HG02981 (cell line): ENCODE measurements around the gene SEMA7A.

ENCODE experiments used
- ATAC-seq: cut with Tn5 transposase; IDR thresholded peaks from one replicate; pipeline ENCODE4 v1.9.1; 2021; ENCODE audit warnings: mild to moderate bottlenecking, moderate library complexity; ENCODE audit not compliant: unreplicated experiment

The SEMA7A gene

GRCh38 chr15:74417670-74418069 lies 16.1 kb downstream of the SEMA7A start:
- no peak for ATAC-seq

GRCh38 chr15:74417225-74417624 lies 16.5 kb downstream of the SEMA7A start:
- no peak for ATAC-seq

DNA sequence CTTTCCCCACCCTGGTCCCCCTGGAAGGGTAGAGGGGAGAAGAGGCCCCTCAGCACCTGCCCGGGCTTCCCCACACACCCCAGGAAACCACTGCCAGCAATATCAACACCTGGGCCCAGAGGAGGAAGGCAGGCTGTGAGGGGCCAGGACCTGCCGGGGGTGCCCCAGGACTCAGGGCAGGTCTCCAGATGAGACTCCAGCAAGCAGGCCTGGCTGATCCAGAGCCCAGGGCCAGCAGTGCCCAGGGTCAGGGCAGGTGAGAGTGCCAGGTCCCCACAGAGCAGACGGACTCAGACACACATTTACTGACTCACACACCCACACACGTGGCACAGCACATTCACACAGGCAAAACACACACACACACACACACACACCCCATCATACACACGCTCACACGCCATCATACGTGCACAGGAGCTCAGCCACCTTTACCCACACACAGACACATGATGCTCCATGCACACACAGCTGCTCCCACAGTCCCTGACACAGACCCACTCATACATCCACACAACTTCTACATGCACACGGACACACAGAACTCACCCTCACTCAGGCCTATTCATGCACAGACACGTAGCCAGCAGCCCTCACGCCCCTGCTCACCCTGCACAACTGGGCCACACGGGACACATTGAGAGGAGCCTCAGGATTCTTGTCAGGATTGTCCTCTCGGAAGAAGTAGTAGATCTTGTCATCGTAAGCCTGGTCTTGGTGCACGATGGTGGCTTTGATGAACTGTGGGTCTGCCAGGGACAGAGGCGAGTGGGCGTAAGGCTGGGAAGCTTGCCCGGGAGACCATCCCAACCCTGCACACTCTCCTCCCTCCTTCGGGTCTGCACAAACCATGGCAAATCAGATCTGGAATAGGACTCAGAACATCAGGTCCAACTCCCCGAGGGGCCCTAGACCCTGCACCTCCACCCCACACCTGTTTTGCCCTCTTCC lies 17.5 kb downstream of the SEMA7A start:
- ATAC-seq = no peak

- no peak for ATAC-seq
Observed at GRCh38 chr15:74414603-74415338, 19.0 kb downstream of the SEMA7A start.

DNA sequence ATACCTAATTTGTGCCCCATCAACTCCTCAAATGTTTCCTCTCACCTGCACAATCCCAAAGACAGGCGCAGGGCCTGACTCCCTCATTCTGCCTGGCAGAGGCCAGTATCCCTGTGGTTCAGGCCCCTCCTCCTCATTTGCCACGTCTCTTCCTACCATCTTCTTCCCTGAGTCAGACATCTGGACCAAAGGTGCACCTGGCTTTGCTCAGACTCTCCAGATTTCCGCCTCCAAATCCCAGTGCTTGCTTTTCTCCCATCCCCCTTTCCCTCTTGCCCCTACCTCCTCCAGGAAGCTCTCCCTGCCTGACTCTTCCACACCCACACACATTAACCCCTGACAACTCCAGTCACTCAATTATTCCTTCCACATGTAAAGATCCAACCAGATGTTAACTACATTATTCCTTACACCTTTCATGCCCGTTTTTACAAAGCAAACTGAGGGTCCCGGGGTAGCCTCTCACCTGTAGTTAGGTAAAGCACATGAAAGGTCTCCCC lies 19.6 kb downstream of the SEMA7A start:
- ATAC-seq = no peak

DNA sequence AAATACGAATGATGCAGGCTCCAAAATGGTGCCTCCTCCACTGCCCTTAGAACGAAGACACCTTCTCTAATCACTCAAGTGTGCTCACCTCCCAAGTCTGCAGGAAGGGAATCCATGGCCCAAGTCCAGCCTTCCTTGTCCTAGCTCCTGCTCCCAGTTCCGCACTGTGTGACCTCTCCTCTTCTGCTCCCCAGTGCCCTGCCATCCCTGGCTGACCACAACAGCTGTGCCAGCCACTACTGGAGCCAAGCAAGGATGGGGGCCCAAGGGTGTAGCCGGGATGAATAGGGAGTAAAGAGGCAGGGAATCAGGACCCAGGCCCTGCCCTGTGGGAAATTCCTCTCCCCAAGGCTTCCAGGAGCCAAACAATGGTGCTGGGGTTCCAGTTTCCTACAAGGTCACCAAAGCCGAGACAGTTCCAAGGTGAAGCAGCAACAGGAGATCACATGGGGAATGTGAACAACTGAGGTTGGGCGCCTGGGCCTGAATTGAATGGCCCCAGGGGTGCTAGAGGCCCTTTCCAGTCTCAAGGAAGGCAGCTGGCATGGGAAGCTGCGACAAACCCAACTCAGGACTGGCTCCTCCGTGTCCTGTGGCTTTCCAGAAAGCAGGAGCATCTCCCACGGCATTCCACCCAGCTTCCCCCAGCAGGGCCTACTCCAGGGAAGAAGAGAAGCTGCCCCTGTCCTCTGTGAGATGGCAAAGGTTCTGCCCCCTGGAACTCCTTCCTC lies 20.2 kb downstream of the SEMA7A start:
- ATAC-seq = no peak

GRCh38 chr15:74412159-74412558 lies 21.6 kb downstream of the SEMA7A start:
- ATAC-seq = no peak

- no peak for ATAC-seq
Observed at GRCh38 chr15:74411686-74412085, 22.1 kb downstream of the SEMA7A start.

- no peak for ATAC-seq
Observed at GRCh38 chr15:74410502-74410901, 23.3 kb downstream of the SEMA7A start.

GRCh38 chr15:74409225-74409624 lies 24.5 kb downstream of the SEMA7A start:
- no peak for ATAC-seq

GRCh38 chr15:74408815-74409214 lies 24.9 kb downstream of the SEMA7A start:
- ATAC-seq = no peak

- no peak for ATAC-seq
Observed at GRCh38 chr15:74408385-74408784, 25.4 kb downstream of the SEMA7A start.

- no peak for ATAC-seq
Observed at GRCh38 chr15:74406992-74407705, 26.6 kb downstream of the SEMA7A start.

- no peak for ATAC-seq
Observed at GRCh38 chr15:74406517-74406916, 27.2 kb downstream of the SEMA7A start.

DNA sequence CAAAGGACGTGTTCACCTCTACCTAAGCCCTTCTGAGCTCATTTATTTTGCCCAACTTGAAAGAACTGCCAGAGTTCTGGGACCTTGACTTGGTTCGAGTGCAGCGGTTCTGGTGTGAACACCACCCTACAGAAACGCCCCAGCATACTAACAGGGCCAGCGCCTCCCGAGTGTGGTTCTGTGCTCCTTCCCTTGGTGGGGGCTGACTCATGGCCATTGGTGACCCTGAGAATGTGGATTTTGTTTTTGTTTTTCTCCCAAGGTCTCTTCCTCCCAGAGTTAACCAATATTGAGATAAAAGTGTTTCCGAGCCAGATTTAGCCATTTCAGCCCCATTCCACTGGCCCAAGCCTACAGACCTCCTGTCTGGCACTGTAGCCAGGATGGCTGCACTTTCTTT lies 27.9 kb downstream of the SEMA7A start:
- no peak for ATAC-seq

- peak; percentile 30 for ATAC-seq
Observed at GRCh38 chr15:74403991-74404563, 29.7 kb downstream of the SEMA7A start.

DNA sequence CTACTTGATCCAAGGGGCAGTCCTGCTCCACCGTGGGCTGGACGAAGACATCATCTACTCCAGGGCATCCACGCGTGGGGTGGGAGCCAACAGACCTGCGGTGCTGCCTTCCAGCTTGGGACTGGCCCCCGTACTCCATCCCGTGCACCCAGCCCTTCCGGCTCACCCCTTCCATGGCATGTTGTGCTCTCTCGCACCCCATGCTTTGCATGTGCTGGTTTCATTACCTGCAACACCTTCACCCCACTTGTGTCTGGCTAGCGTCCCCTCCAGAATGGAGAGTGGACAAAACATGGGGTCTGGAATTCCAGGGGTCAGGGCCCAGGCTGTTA lies 30.2 kb downstream of the SEMA7A start:
- ATAC-seq = no peak

DNA sequence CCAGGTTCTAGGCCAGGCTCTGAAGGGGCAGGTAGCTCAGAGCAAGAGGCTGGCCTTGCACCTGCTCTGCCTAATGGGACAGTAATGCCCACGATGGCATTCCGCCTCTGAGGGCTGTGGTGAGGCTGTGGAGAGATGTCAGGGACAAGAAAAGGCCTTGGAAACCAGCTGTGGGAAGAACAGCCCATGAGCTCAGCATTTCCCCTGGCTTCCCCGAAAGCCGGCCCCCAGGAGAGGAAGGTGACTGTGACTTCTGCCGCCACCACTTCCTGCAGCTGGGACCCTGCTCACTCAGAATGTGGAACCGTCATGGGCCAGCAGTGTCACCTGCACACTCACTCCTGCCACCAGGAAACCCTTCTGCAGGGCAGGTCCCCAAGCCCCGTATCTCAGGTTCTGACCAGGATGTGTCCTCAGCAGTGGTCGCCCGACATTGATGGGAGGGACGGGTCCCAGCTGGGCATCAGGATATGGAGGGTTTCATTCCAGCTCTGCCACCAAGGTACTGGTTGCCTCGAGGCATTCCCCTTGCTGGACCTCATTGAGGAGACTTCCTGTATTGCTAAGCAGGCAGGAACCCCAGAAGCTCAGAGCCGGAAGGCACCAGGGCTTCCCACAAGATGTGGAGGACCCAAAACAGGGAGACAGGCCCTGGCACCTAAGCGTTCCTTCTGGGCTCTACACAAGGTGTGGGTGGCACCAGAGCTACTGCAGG lies 30.7 kb downstream of the SEMA7A start:
- peak; percentile 34 for ATAC-seq

- ATAC-seq = no peak
Observed at GRCh38 chr15:74402337-74402841, 31.4 kb downstream of the SEMA7A start.
